A549 (cell line): ENCODE measurements around the gene MFN1. TPM values are rescaled to one million over a fixed set of nuclear protein-coding genes. Genes with fewer than 3 reads are reported as not detected.
A peak's percentile ranks its signal among the peaks of the same experiment; 100 is the strongest.

Experiments
- ATAC-seq, 2 experiments: fragments of 200-7000 bp in 1 of 2; fragments of >200 bp in 1 of 2; cut with Nextera tagmentation in 1 of 2; cut with Tn5 transposase in 1 of 2; 3 replicates each; pipeline versions ENCODE4 v1.8.0 to v1.9.1; 2018 to 2020; ENCODE audit warnings: mild to moderate bottlenecking in 1 of 2, moderate library complexity in 1 of 2
- CTCF ChIA-PET: fragments of 300-600 bp; sonication (Branson Sonifier 250); formaldehyde crosslinking; extraction: SDS; loops from one replicate; lab custom pipeline; 2021; ENCODE audit warnings: antibody characterized with exemption, inconsistent platforms; lab: Yijun Ruan, JAX
- POLR2A ChIA-PET: fragments of 350-600 bp; formaldehyde crosslinking; extraction: SDS; loops from one replicate; lab custom pipeline; 2021; ENCODE audit warnings: antibody characterized with exemption, inconsistent platforms; lab: Yijun Ruan, JAX
- DNase-seq, 2 experiments: peaks; one replicate each; pipeline versions ENCODE4 v3.0.0 to v3.0.0-alpha.2; 2011 to 2016; ENCODE audit warnings: low read depth in 1 of 2, low spot score in 1 of 2
- FAIRE-seq: peaks from 2 replicates; lab custom pipeline; 2011; peaks lifted over from hg19 to GRCh38; lab: Jason Lieb, UNC
- H3K27ac ChIP-seq, 2 experiments: fragments of >200 bp; sonication (Bioruptor Twin); formaldehyde crosslinking; 3 replicates each; pipeline ENCODE4 v1.5.1; 2016 to 2017
- H3K4me1 ChIP-seq: fragments of >200 bp; sonication (Bioruptor Twin); formaldehyde crosslinking; 3 replicates; pipeline ENCODE4 v1.6.1; 2016
- H3K4me2 ChIP-seq: fragments of >200 bp; sonication (Bioruptor Twin); formaldehyde crosslinking; 3 replicates; pipeline ENCODE4 v1.6.1; 2016
- H3K4me3 ChIP-seq: fragments of >200 bp; sonication (Bioruptor Twin); formaldehyde crosslinking; 3 replicates; pipeline ENCODE4 v1.5.1; 2016
- H3K9me3 ChIP-seq: fragments of >200 bp; sonication (Bioruptor Twin); formaldehyde crosslinking; 3 replicates; pipeline ENCODE4 v1.6.1; 2016
- BCL3 ChIP-seq: fragments of >200 bp; sonication (Bioruptor Twin); formaldehyde crosslinking; IDR thresholded peaks from 3 replicates; pipeline ENCODE4 v1.6.1; 2016
- CBX8 ChIP-seq: fragments of 200-600 bp; sonication (generic); IDR thresholded peaks from 2 replicates; pipeline ENCODE4 v1.6.1; 2016
- CHD2 ChIP-seq: fragments of 150-350 bp; IDR thresholded peaks from 2 replicates; pipeline ENCODE4 v1.6.1; 2014; ENCODE audit warnings: low read length; ENCODE audit not compliant: partially characterized antibody
- CHD4 ChIP-seq: fragments of 200-600 bp; sonication (generic); IDR thresholded peaks from 2 replicates; pipeline ENCODE4 v1.6.1; 2016; ENCODE audit warnings: antibody characterized with exemption, mild to moderate bottlenecking, borderline replicate concordance
- CTCF ChIP-seq: fragments of >200 bp; sonication (Bioruptor Twin); formaldehyde crosslinking; IDR thresholded peaks from 3 replicates; pipeline ENCODE4 v1.5.1; 2016
- EHF ChIP-seq: fragments of 250-450 bp; sonication (Bioruptor Pico); IDR thresholded peaks from 2 replicates; pipeline ENCODE4 v1.5.0; 2020; ENCODE audit warnings: mild to moderate bottlenecking
- FOSL2 ChIP-seq, 2 experiments: fragments of 450-650 bp in 1 of 2; fragments of >200 bp in 1 of 2; sonication (Bioruptor Twin) in 1 of 2; formaldehyde crosslinking; IDR thresholded peaks; 2 replicates each; pipeline versions ENCODE4 v1.5.0 to v1.6.1; 2016 to 2020; ENCODE audit warnings: mild to moderate bottlenecking in 1 of 2, moderate library complexity in 1 of 2
- HOXB5 ChIP-seq: fragments of 250-450 bp; sonication (Bioruptor Pico); IDR thresholded peaks from 2 replicates; pipeline ENCODE4 v1.5.0; 2020; ENCODE audit warnings: mild to moderate bottlenecking, moderate library complexity
- MAFK ChIP-seq: fragments of 450-650 bp; IDR thresholded peaks from 2 replicates; pipeline ENCODE4 v1.6.1; 2014; ENCODE audit not compliant: partially characterized antibody
- MYC ChIP-seq: IDR thresholded peaks from 2 replicates; pipeline ENCODE4 v1.6.1; 2012; ENCODE audit warnings: mild to moderate bottlenecking, inconsistent platforms, low read length, improper control_type of control experiment, borderline replicate concordance
- NPAS2 ChIP-seq: fragments of 250-450 bp; sonication (Bioruptor Pico); IDR thresholded peaks from 2 replicates; pipeline ENCODE4 v1.8.0; 2022; ENCODE audit warnings: mild to moderate bottlenecking, moderate library complexity, borderline replicate concordance
- NR3C1 ChIP-seq: fragments of >200 bp; sonication (Bioruptor Twin); formaldehyde crosslinking; IDR thresholded peaks from 3 replicates; pipeline ENCODE4 v1.6.1; 2017
- RAD21 ChIP-seq, 2 experiments: fragments of >200 bp in 1 of 2; sonication (Bioruptor Twin) in 1 of 2; formaldehyde crosslinking in 1 of 2; IDR thresholded peaks in 1 of 2; conservative IDR thresholded peaks in 1 of 2; 2 replicates in 1 of 2; 3 replicates in 1 of 2; pipeline ENCODE4 v1.6.1; 2012 to 2018; ENCODE audit warnings: inconsistent platforms in 1 of 2
- RNF2 ChIP-seq: fragments of 200-600 bp; sonication (generic); IDR thresholded peaks from 2 replicates; pipeline ENCODE4 v1.6.1; 2016; ENCODE audit warnings: low read depth, mild to moderate bottlenecking, antibody characterized with exemption, moderate library complexity, borderline replicate concordance
- SMC3 ChIP-seq: fragments of >200 bp; sonication (Bioruptor Twin); formaldehyde crosslinking; IDR thresholded peaks from 3 replicates; pipeline ENCODE4 v1.6.1; 2018; ENCODE audit warnings: inconsistent platforms
- TFCP2L1 ChIP-seq: fragments of 250-450 bp; sonication (Bioruptor Pico); IDR thresholded peaks from 2 replicates; pipeline ENCODE4 v1.5.0; 2021; ENCODE audit warnings: mild to moderate bottlenecking
- USF2 ChIP-seq: fragments of 450-650 bp; IDR thresholded peaks from 2 replicates; pipeline ENCODE4 v1.6.1; 2014; ENCODE audit warnings: antibody characterized with exemption
- WGBS: methylation state at CpG from one replicate; pipeline ENCODE4 v1.1.6; 2017; ENCODE audit errors: missing lambda C conversion rate; 5-methylcytosine and 5-hydroxymethylcytosine counted together
- polyA plus RNA-seq, 4 experiments: library from polyadenylated mRNA; depleted of rRNA in 3 of 4; stranded (reverse); fragments of >200 nt; fragmentation: RNase III in 1 of 4; extraction: RNeasy Plus Mini Kit Qiagen cat#74134 plus additional on column Dnase treatment in 1 of 4; gene quantifications; 2 replicates in 3 of 4; 3 replicates in 1 of 4; pipeline ENCODE4 v1.2.3, GENCODE V29; 2011 to 2017

The MFN1 gene
- polyA plus RNA-seq, 2 of the 4 experiments (the other 2 are of a cell fraction), result 21.9 to 51.2 TPM

GRCh38 chr3:179416681-179417080 lies 69.2 kb downstream of the MFN1 start:
- Histone ChIP-seq H3K9me3 (no peaks in the 10 kb centered on the region), H3K4me1 (no peaks in the 10 kb centered on the region), H3K27ac (no peak overlapping the region), H3K4me2 (no peak overlapping the region), H3K4me3 (no peak overlapping the region)
- CTCF ChIA-PET, result no interaction called here
- 96% methylated on average over 2 of the region's 2 CpGs for WGBS
- TF ChIP-seq EHF (CRISPR knock-in tag) (no peak), TFCP2L1 (CRISPR knock-in tag) (no peak)
- ATAC-seq, result no peak
- no peak for DNase-seq
- POLR2A ChIA-PET, result no interaction called here
- FAIRE-seq, result no peak

GRCh38 chr3:179418610-179419009 lies 71.1 kb downstream of the MFN1 start:
- CTCF ChIA-PET, result no interaction called here
- DNase-seq (no peak), FAIRE-seq (no peak), ATAC-seq (no peak)
- H3K4me1 ChIP-seq, result no peaks in the 10 kb centered on the region
- no peaks in the 10 kb centered on the region for H3K9me3 ChIP-seq
- TF ChIP-seq CHD2 (no peak), USF2 (no peak), BCL3 (no peak)
- 81% methylated on average over 3 of the region's 3 CpGs for WGBS
- POLR2A ChIA-PET, result no interaction called here
- no peak overlapping the region for H3K27ac ChIP-seq
- no peak overlapping the region for H3K4me2 ChIP-seq
- H3K4me3 ChIP-seq, result no peak overlapping the region

GRCh38 chr3:179421500-179421899 lies 74.0 kb downstream of the MFN1 start:
- FAIRE-seq, result no peak
- POLR2A ChIA-PET, result no interaction called here

DNA sequence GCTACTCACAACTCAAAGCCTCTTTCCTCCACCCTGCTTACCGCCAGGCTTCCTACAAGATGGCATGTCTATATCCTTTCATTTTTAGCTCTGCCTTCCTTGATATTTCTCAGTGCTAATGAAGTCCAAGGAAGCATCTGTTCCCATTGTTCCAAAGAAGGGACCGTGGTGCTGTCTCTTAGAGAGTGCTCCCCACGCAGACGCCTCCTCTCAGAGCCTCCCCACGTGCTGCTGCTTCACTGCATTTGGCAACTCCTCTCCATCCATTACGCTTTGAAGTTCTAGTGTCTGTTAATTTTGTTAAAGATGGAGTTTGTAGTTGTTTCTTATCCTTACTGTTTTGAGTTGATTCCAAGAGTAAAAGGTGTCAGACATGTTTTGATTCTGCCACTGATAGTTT lies 77.6 kb downstream of the MFN1 start:
- WGBS, result over 99% methylated on average over 6 of the region's 6 CpGs
- H3K4me3 ChIP-seq, result no peak overlapping the region
- TF ChIP-seq CHD4 (no peak), MAFK (no peak), FOSL2 (IDR thresholded peaks at IDR 0.05) (no peak), FOSL2 (CRISPR knock-in tag; IDR thresholded peaks at IDR 0.05) (no peak), EHF (CRISPR knock-in tag) (no peak), RNF2 (no peak), MYC (no peak), NR3C1 (no peak), CTCF (no peak), HOXB5 (CRISPR knock-in tag) (no peak), CBX8 (no peak)
- no peak overlapping the region for H3K4me2 ChIP-seq
- CTCF ChIA-PET, result no interaction called here
- FAIRE-seq (no peak), ATAC-seq (no peak), DNase-seq (no peak)
- POLR2A ChIA-PET, result no interaction called here
- H3K9me3 ChIP-seq, result no peaks in the 10 kb centered on the region
- no peak overlapping the region for H3K27ac ChIP-seq
- H3K4me1 ChIP-seq, result no peaks in the 10 kb centered on the region

More at GRCh38 chr3:179421500-179421899, 74.0 kb downstream of the MFN1 start:
- DNase-seq, result peak in 1 of 2 experiments; percentile 11
- TF ChIP-seq SMC3 (0 out of 3 replicates have a peak, but pooled peaks have one; percentile 20), CTCF (peak; percentile 25; the same call in 1 of the 3 replicates), RAD21 (conservative IDR thresholded peaks at IDR 0.05 in 1 of 2, IDR thresholded peaks at IDR 0.05 in 1 of 2) (peak; percentile 14 to 23; a peak in 1 of 5 replicates), NPAS2 (CRISPR knock-in tag) (no peak)
- Histone ChIP-seq H3K9me3 (no peaks in the 10 kb centered on the region), H3K4me3 (no peak overlapping the region), H3K27ac (no peak overlapping the region), H3K4me2 (no peak overlapping the region), H3K4me1 (no peaks in the 10 kb centered on the region)
- CTCF ChIA-PET, result interaction anchor here (0.6 to 1.4 kb wide), 2 partner anchors 30 to 1393 kb away, joined by 3 read pairs; no protein-coding TSS in a partner anchor
- ATAC-seq, result peak in 1 of 2 experiments; percentile 30; a peak in 1 of 6 replicates
- WGBS, result 68% methylated on average over 2 of the region's 2 CpGs
